Measurements from ENCODE around the gene PLA2G3. TPM values are rescaled to one million over a fixed set of nuclear protein-coding genes. Genes with fewer than 3 reads are reported as not detected.

Gene PLA2G3
- total RNA-seq, 1 experiment from 2014 or later = not detected

DNA sequence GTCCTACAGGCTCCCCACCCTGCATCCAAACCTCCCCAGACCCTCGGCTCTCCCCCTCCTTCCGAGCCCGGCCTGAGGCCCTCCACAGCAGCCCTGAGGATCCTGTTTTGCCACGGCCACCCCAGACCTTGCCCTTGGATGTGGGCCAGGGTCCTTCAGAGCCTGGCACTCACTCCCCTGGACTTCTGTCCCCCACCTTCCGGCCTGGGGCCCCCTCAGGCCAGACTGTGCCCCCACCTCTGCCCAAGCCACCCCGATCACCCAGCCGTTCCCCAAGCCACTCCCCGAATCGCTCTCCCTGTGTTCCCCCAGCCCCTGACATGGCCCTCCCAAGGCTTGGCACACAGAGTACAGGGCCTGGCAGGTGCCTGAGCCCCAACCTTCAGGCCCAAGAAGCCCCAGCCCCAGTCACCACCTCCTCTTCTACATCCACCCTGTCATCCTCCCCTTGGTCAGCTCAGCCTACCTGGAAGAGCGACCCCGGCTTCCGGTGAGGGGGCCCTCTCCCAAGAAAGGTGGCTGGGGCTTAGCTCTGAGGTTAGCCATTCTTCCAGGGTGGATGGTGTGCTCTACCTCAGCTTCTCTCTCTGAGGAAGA, 14.7 kb downstream of the PLA2G3 start:
- intact Hi-C loops (cut with micrococcal nuclease; ENCODE audit: unreplicated experiment) = no loop called here
- ChIA-PET CTCF (no interaction called here), POLR2A (interaction anchor here (1.1 kb wide), 1 partner anchor 10 kb away, joined by 3 read pairs; no protein-coding TSS in a partner anchor)
- no peak overlapping the region for H3K4me3 ChIP-seq (ENCODE audit: low read depth, low read length)
- Mint-ChIP-seq H3K36me3 (ENCODE audit: insufficient read depth, unreplicated experiment) (no peaks in the 10 kb centered on the region), H3K4me1 (ENCODE audit: low read depth, unreplicated experiment) (peaks cover 6% of the 10 kb centered on the region), H3K27me3 (ENCODE audit: insufficient read depth, unreplicated experiment) (no peaks in the 10 kb centered on the region), H3K4me3 (ENCODE audit: unreplicated experiment) (no peak overlapping the region), H3K9me3 (ENCODE audit: unreplicated experiment) (no peaks in the 10 kb centered on the region), H3K27ac (ENCODE audit: unreplicated experiment) (no peak overlapping the region)
- no TSS peak for BruUV-seq (replicated peaks)
- peaks cover 8% of the 10 kb centered on the region for H3K4me1 ChIP-seq
- TF ChIP-seq, protein P1, sequence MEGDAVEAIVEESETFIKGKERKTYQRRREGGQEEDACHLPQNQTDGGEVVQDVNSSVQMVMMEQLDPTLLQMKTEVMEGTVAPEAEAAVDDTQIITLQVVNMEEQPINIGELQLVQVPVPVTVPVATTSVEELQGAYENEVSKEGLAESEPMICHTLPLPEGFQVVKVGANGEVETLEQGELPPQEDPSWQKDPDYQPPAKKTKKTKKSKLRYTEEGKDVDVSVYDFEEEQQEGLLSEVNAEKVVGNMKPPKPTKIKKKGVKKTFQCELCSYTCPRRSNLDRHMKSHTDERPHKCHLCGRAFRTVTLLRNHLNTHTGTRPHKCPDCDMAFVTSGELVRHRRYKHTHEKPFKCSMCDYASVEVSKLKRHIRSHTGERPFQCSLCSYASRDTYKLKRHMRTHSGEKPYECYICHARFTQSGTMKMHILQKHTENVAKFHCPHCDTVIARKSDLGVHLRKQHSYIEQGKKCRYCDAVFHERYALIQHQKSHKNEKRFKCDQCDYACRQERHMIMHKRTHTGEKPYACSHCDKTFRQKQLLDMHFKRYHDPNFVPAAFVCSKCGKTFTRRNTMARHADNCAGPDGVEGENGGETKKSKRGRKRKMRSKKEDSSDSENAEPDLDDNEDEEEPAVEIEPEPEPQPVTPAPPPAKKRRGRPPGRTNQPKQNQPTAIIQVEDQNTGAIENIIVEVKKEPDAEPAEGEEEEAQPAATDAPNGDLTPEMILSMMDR (IDR thresholded peaks at IDR 0.05; ENCODE audit: insufficient read depth in 1 of 2, low read depth in 1 of 2, low read length in 1 of 2, severe bottlenecking in 1 of 2, unreplicated experiment in 1 of 2) = no peak
- DNase-seq = no peak
- no peaks in the 10 kb centered on the region for H3K36me3 ChIP-seq (ENCODE audit: control insufficient read depth, insufficient read depth, low read length)
- H3K9me3 ChIP-seq = no peaks in the 10 kb centered on the region
- H3K27me3 ChIP-seq (replicated peaks; ENCODE audit: control insufficient read depth, insufficient read depth, low read length) = no peaks in the 10 kb centered on the region

DNA sequence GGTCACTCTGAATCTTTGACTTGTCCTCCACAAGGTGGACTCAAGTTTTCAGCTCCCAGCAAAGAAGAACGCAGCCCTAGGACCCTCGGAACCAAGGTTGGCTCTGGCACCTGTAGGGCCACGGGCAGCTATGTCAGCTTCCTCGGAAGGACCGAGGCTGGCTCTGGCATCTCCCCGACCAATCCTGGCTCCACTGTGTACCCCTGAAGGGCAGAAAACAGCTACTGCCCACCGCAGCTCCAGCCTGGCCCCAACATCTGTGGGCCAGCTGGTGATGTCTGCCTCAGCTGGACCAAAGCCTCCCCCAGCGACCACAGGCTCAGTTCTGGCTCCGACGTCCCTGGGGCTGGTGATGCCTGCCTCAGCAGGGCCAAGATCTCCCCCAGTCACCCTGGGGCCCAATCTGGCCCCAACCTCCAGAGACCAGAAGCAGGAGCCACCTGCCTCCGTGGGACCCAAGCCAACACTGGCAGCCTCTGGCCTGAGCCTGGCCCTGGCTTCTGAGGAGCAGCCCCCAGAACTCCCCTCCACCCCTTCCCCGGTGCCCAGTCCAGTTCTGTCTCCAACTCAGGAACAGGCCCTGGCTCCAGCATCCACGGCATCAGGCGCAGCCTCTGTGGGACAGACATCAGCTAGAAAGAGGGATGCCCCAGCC, 15.4 kb downstream of the PLA2G3 start:
- Mint-ChIP-seq H3K9me3 (ENCODE audit: unreplicated experiment) (no peaks in the 10 kb centered on the region), H3K27ac (ENCODE audit: unreplicated experiment) (no peak overlapping the region), H3K36me3 (ENCODE audit: insufficient read depth, unreplicated experiment) (no peaks in the 10 kb centered on the region), H3K4me1 (ENCODE audit: low read depth, unreplicated experiment) (peaks cover 6% of the 10 kb centered on the region), H3K27me3 (ENCODE audit: insufficient read depth, unreplicated experiment) (no peaks in the 10 kb centered on the region), H3K4me3 (ENCODE audit: unreplicated experiment) (no peak overlapping the region)
- H3K27me3 ChIP-seq (replicated peaks; ENCODE audit: control insufficient read depth, insufficient read depth, low read length) = no peaks in the 10 kb centered on the region
- DNase-seq = no peak
- H3K4me3 ChIP-seq (ENCODE audit: low read depth, low read length) = no peak overlapping the region
- intact Hi-C loops (cut with micrococcal nuclease; ENCODE audit: unreplicated experiment) = no loop called here
- TF ChIP-seq, protein P1 (IDR thresholded peaks at IDR 0.05; ENCODE audit: insufficient read depth in 1 of 2, low read depth in 1 of 2, low read length in 1 of 2, severe bottlenecking in 1 of 2, unreplicated experiment in 1 of 2) = no peak
- H3K36me3 ChIP-seq (ENCODE audit: control insufficient read depth, insufficient read depth, low read length) = no peaks in the 10 kb centered on the region
- peaks cover 8% of the 10 kb centered on the region for H3K4me1 ChIP-seq
- no peaks in the 10 kb centered on the region for H3K9me3 ChIP-seq
- CTCF ChIA-PET = interaction anchor here (0.5 kb wide), 1 partner anchor 82 kb away, joined by 3 read pairs; no protein-coding TSS in a partner anchor
- POLR2A ChIA-PET = interaction anchor here (1.1 kb wide), 1 partner anchor 10 kb away, joined by 3 read pairs; no protein-coding TSS in a partner anchor
- BruUV-seq (replicated peaks) = no TSS peak

- DNase-seq = no peak
- Mint-ChIP-seq H3K4me1 (ENCODE audit: low read depth, unreplicated experiment) (peaks cover 6% of the 10 kb centered on the region), H3K36me3 (ENCODE audit: insufficient read depth, unreplicated experiment) (no peaks in the 10 kb centered on the region), H3K4me3 (ENCODE audit: unreplicated experiment) (no peak overlapping the region), H3K27ac (ENCODE audit: unreplicated experiment) (no peak overlapping the region), H3K27me3 (ENCODE audit: insufficient read depth, unreplicated experiment) (no peaks in the 10 kb centered on the region), H3K9me3 (ENCODE audit: unreplicated experiment) (no peaks in the 10 kb centered on the region)
- peaks cover 8% of the 10 kb centered on the region for H3K4me1 ChIP-seq
- H3K36me3 ChIP-seq (ENCODE audit: control insufficient read depth, insufficient read depth, low read length) = no peaks in the 10 kb centered on the region
- TF ChIP-seq, protein P1 (IDR thresholded peaks at IDR 0.05; ENCODE audit: insufficient read depth in 1 of 2, low read depth in 1 of 2, low read length in 1 of 2, severe bottlenecking in 1 of 2, unreplicated experiment in 1 of 2) = no peak
- BruUV-seq (replicated peaks) = no TSS peak
- H3K27me3 ChIP-seq (replicated peaks; ENCODE audit: control insufficient read depth, insufficient read depth, low read length) = no peaks in the 10 kb centered on the region
- ChIA-PET POLR2A (no interaction called here), CTCF (no interaction called here)
- intact Hi-C loops (cut with micrococcal nuclease; ENCODE audit: unreplicated experiment) = no loop called here
- H3K4me3 ChIP-seq (ENCODE audit: low read depth, low read length) = no peak overlapping the region
- H3K9me3 ChIP-seq = no peaks in the 10 kb centered on the region
Measured at GRCh38 chr22:31124290-31124689, 16.0 kb downstream of the PLA2G3 start.

Data from Caco-2 (cell line).